ENCODE results near the gene NR0B2. TPM values are rescaled to one million over a fixed set of nuclear protein-coding genes. Genes with fewer than 3 reads are reported as not detected.
"Not testable (repeated sequence)": the region's sequence is repeated elsewhere in the genome, so short reads cannot be mapped to it uniquely, and the experiment has no call there.

The NR0B2 gene
- polyA plus RNA-seq, 1 donor from 2014 or later, result not detected

GRCh38 chr1:26874896-26875295 is 38.9 kb downstream of the NR0B2 start:
- Histone ChIP-seq H3K4me2 (ENCODE audit: low read length) (no peak overlapping the region), H3K4me3 (ENCODE audit: low read length) (no peak overlapping the region), H3K36me3 (ENCODE audit: insufficient read depth, low read length) (no peaks in the 10 kb centered on the region), H3K79me2 (replicated peaks; ENCODE audit: insufficient read depth, low read length) (no peaks in the 10 kb centered on the region), H3F3A (ENCODE audit: insufficient read depth, low read length, poor library complexity, severe bottlenecking) (no peaks in the 10 kb centered on the region), H3K9me3 (ENCODE audit: low read length) (no peaks in the 10 kb centered on the region), H2AFZ (ENCODE audit: low read depth, low read length) (no peak overlapping the region), H3K27me3 (ENCODE audit: insufficient read depth, low read depth, low read length) (no peaks in the 10 kb centered on the region), H3K9ac (ENCODE audit: low read length) (no peak overlapping the region), H4K20me1 (ENCODE audit: insufficient read depth) (no peaks in the 10 kb centered on the region), H3K9me2 (ENCODE audit: insufficient read depth, low read length) (no peaks in the 10 kb centered on the region), H3K27ac (ENCODE audit: low read length) (no peak overlapping the region)
- TF ChIP-seq SMC3 (conservative IDR thresholded peaks at IDR 0.05; ENCODE audit: poor library complexity), result no peak
- no peak for TF ChIP-seq RAD21 (conservative IDR thresholded peaks at IDR 0.05)
- TF ChIP-seq CTCF (IDR thresholded peaks at IDR 0.05; ENCODE audit: poor library complexity, severe bottlenecking), result no peak
- no peak for TF ChIP-seq POLR2AphosphoS5 (IDR thresholded peaks at IDR 0.05)
- TF ChIP-seq MXI1 (conservative IDR thresholded peaks at IDR 0.05; ENCODE audit: poor library complexity, severe bottlenecking), result no peak
- no peak for TF ChIP-seq TAF1 (IDR thresholded peaks at IDR 0.05; ENCODE audit: low read depth)
- TF ChIP-seq EZH2 (IDR thresholded peaks at IDR 0.05; ENCODE audit: borderline replicate concordance, insufficient read depth, low read length, poor library complexity, severe bottlenecking), result no peak
- no peak for TF ChIP-seq REST (IDR thresholded peaks at IDR 0.05; ENCODE audit: borderline replicate concordance)
- no peak for TF ChIP-seq EP300 (conservative IDR thresholded peaks at IDR 0.05; ENCODE audit: poor library complexity, severe bottlenecking)

- not testable (repeated sequence) for H3K27ac ChIP-seq (ENCODE audit: low read length); H3K27me3 ChIP-seq (ENCODE audit: insufficient read depth, low read depth, low read length); H4K20me1 ChIP-seq (ENCODE audit: insufficient read depth); H3K79me2 ChIP-seq (replicated peaks; ENCODE audit: insufficient read depth, low read length); H3K4me2 ChIP-seq (ENCODE audit: low read length); H2AFZ ChIP-seq (ENCODE audit: low read depth, low read length); H3K9ac ChIP-seq (ENCODE audit: low read length); H3K36me3 ChIP-seq (ENCODE audit: insufficient read depth, low read length); H3K9me3 ChIP-seq (ENCODE audit: low read length); H3K9me2 ChIP-seq (ENCODE audit: insufficient read depth, low read length); H3F3A ChIP-seq (ENCODE audit: insufficient read depth, low read length, poor library complexity, severe bottlenecking); H3K4me3 ChIP-seq (ENCODE audit: low read length)
These were observed 40.7 kb downstream of the NR0B2 start for GRCh38 chr1:26873097-26873496.
